HCT116 (cell line): ENCODE results near the gene RREB1. TPM values are rescaled to one million over a fixed set of nuclear protein-coding genes. Genes with fewer than 3 reads are reported as not detected.

Source experiments
- ATAC-seq: fragments of 200-7000 bp; cut with Tn5 transposase; 2 replicates; pipeline ENCODE4 v1.9.1; 2020; ENCODE audit warnings: mild to moderate bottlenecking, moderate library complexity
- BruUV-seq: library from RNA; stranded (reverse); fragments of 400-500 nt; replicated peaks from 2 replicates; lab custom pipeline; 2021; lab: Mats Ljungman, UMichigan
- CTCF ChIA-PET: fragments of 300-600 bp; sonication (Branson Sonifier 250); formaldehyde crosslinking; loops from one replicate; lab custom pipeline; 2021; ENCODE audit warnings: antibody characterized with exemption; lab: Charles Lee
- POLR2A ChIA-PET: fragments of 300-600, 350-600 bp; sonication (Branson Sonifier 250); formaldehyde crosslinking; loops from one replicate; lab custom pipeline; 2021; ENCODE audit warnings: antibody characterized with exemption; lab: Charles Lee
- RAD21 ChIA-PET, 2 experiments: fragments of 300-600 bp; sonication (Branson Sonifier 250); formaldehyde crosslinking; loops; one replicate each; lab custom pipeline; 2023; ENCODE audit warnings: low total read pairs in 2 of 2; ENCODE audit not compliant: uncharacterized antibody in 2 of 2, unreplicated experiment in 2 of 2, low non-redundant PET in 1 of 2; lab: Charles Lee
- DNase-seq: peaks from one replicate; pipeline ENCODE4 v3.0.0-alpha.2; 2010; ENCODE audit warnings: low read depth, low spot score
- H2AFZ ChIP-seq: fragments of 200-600 bp; shearing (Covaris generic), sonication (generic); 2 replicates; pipeline ENCODE4 v1.6.1; 2017; ENCODE audit warnings: low read depth, mixed run types, mixed read lengths, antibody characterized with exemption, low read length; ENCODE audit not compliant: poor library complexity, severe bottlenecking
- H3K27ac ChIP-seq: 2 replicates; pipeline ENCODE4 v1.5.1; 2012; ENCODE audit warnings: low read depth, low read length
- H3K27me3 ChIP-seq: fragments of 200-600 bp; sonication (generic); 2 replicates; pipeline ENCODE4 v1.6.1; 2016; ENCODE audit warnings: mixed run types, low read length, mixed read lengths; ENCODE audit not compliant: insufficient read depth
- H3K36me3 ChIP-seq, 2 experiments: fragments of 200-500 bp in 1 of 2; fragments of 200-600 bp in 1 of 2; sonication (Bioruptor generic) in 1 of 2; sonication (generic) in 1 of 2; 2 replicates each; pipeline versions ENCODE4 v1.5.1 to v1.6.1; 2014 to 2016; ENCODE audit warnings: low read length in 2 of 2, inconsistent platforms in 1 of 2, mixed read lengths in 1 of 2, mixed run types in 1 of 2; ENCODE audit not compliant: insufficient read depth in 2 of 2, control insufficient read depth in 1 of 2
- H3K4me1 ChIP-seq, 2 experiments: fragments of 200-600 bp in 1 of 2; sonication (generic) in 1 of 2; 2 replicates each; pipeline versions ENCODE4 v1.5.1 to v1.6.1; 2012 to 2017; ENCODE audit warnings: low read length in 2 of 2, inconsistent platforms in 1 of 2, mild to moderate bottlenecking in 1 of 2, mixed read lengths in 1 of 2, mixed run types in 1 of 2, moderate library complexity in 1 of 2; ENCODE audit not compliant: insufficient read depth in 2 of 2, control insufficient read depth in 1 of 2
- H3K4me2 ChIP-seq: fragments of 200-600 bp; sonication (generic); 2 replicates; pipeline ENCODE4 v1.6.1; 2017; ENCODE audit warnings: mixed run types, low read length, mixed read lengths
- H3K4me3 ChIP-seq, 2 experiments: fragments of 200-600 bp in 1 of 2; sonication (generic) in 1 of 2; replicated peaks in 1 of 2; 2 replicates each; pipeline ENCODE4 v1.5.1; 2011 to 2016; ENCODE audit warnings: low read length in 2 of 2, control low read depth in 1 of 2, low read depth in 1 of 2, mild to moderate bottlenecking in 1 of 2, mixed read lengths in 1 of 2, mixed run types in 1 of 2
- H3K79me2 ChIP-seq: fragments of 200-600 bp; sonication (generic); 2 replicates; pipeline ENCODE4 v1.6.1; 2017; ENCODE audit warnings: mild to moderate bottlenecking, mixed run types, low read length, moderate library complexity, mixed read lengths; ENCODE audit not compliant: insufficient read depth
- H3K9ac ChIP-seq: fragments of 200-600 bp; sonication (generic); 2 replicates; pipeline ENCODE4 v1.6.1; 2016; ENCODE audit warnings: low read length, mixed read lengths
- H3K9me2 ChIP-seq: fragments of 200-600 bp; sonication (generic), shearing (Covaris generic); 2 replicates; pipeline ENCODE4 v1.6.1; 2017; ENCODE audit warnings: mixed run types, mild to moderate bottlenecking, moderate library complexity; ENCODE audit not compliant: insufficient read depth
- H3K9me3 ChIP-seq, 2 experiments: fragments of 200-500 bp in 1 of 2; fragments of 200-600 bp in 1 of 2; sonication (Bioruptor generic) in 1 of 2; sonication (generic) in 1 of 2; 2 replicates each; pipeline ENCODE4 v1.6.1; 2014 to 2017; ENCODE audit warnings: low read length in 2 of 2, mixed read lengths in 2 of 2, inconsistent platforms in 1 of 2, low read depth in 1 of 2, mild to moderate bottlenecking in 1 of 2, mixed run types in 1 of 2, moderate library complexity in 1 of 2; ENCODE audit not compliant: control insufficient read depth in 1 of 2, insufficient read depth in 1 of 2
- H4K20me1 ChIP-seq: fragments of 200-600 bp; sonication (generic), shearing (Covaris generic); 2 replicates; pipeline ENCODE4 v1.6.1; 2017; ENCODE audit warnings: mixed run types, mild to moderate bottlenecking, moderate library complexity; ENCODE audit not compliant: insufficient read depth
- CTCF ChIP-seq, 3 experiments: fragments of 200-600 bp in 1 of 3; sonication (generic) in 1 of 3; IDR thresholded peaks in 2 of 3; conservative IDR thresholded peaks in 1 of 3; 2 replicates each; pipeline ENCODE4 v1.5.1; 2012 to 2017; ENCODE audit warnings: low read depth in 2 of 3, low read length in 2 of 3, antibody characterized with exemption in 1 of 3, borderline replicate concordance in 1 of 3, control low read depth in 1 of 3, mild to moderate bottlenecking in 1 of 3, mixed read lengths in 1 of 3, mixed run types in 1 of 3, moderate library complexity in 1 of 3; ENCODE audit not compliant: insufficient read depth in 1 of 3
- FOSL1 ChIP-seq: IDR thresholded peaks from 2 replicates; pipeline ENCODE4 v1.6.1; 2012; ENCODE audit warnings: low read depth
- JUND ChIP-seq: IDR thresholded peaks from 2 replicates; pipeline ENCODE4 v1.6.1; 2012
- SP1 ChIP-seq: IDR thresholded peaks from 2 replicates; pipeline ENCODE4 v1.6.1; 2012; ENCODE audit warnings: low read depth
- YY1 ChIP-seq: IDR thresholded peaks from 2 replicates; pipeline ENCODE4 v1.6.1; 2011; ENCODE audit warnings: low read length, low read depth, moderate library complexity, mild to moderate bottlenecking; ENCODE audit not compliant: insufficient replicate concordance; ENCODE audit errors: extremely low read depth
- intact Hi-C: fragments of 100-400 bp; cut with micrococcal nuclease; formaldehyde crosslinking; loops from 2 replicates; pipeline ENCODE4 v1.10.0; 2022
- total RNA-seq: library from RNA; stranded (reverse); gene quantifications from one replicate; pipeline ENCODE4 v1.2.1, GENCODE V29; 2021; ENCODE audit not compliant: unreplicated experiment

The RREB1 gene
- total RNA-seq, 1 experiment from 2014 or later = 47.9 TPM

- peak; percentile 35 for DNase-seq
- CTCF ChIA-PET = interaction anchor here (1.0 to 2.3 kb wide), 3 partner anchors 450 to 550 kb away, joined by 4 to 6 read pairs (median 5); no protein-coding TSS in a partner anchor
- Histone ChIP-seq H3K4me3 (peak overlapping the region in 1 of 2 experiments; percentile 29; a peak in 2 of 4 replicates), H3K79me2 (peaks cover 12% of the 10 kb centered on the region), H3K9ac (peak overlapping the region; percentile 47), H3K4me1 (peaks cover 43 to 60% of the 10 kb centered on the region in 2 experiments), H4K20me1 (no peaks in the 10 kb centered on the region), H3K4me2 (peak overlapping the region; percentile 66), H3K27ac (peak overlapping the region; percentile 55), H2AFZ (no peak overlapping the region)
- intact Hi-C loops = loop anchor here (5.0 to 10.0 kb wide), 4 partner anchors 132 to 549 kb away; partner anchors contain the start of gene RREB1
- TF ChIP-seq JUND (peak; percentile 76), FOSL1 (peak; percentile 73), CTCF (IDR thresholded peaks at IDR 0.05 in 2 of 3, conservative IDR thresholded peaks at IDR 0.05 in 1 of 3; ENCODE audit: borderline replicate concordance in 1 of 3, insufficient read depth in 1 of 3, low read depth in 2 of 3, low read length in 2 of 3) (no peak), SP1 (peak; percentile 58; the same call in 1 of the 2 replicates), YY1 (peak; percentile 45)
- TF ChIP-seq, all 23 proteins: peak for 4
- peak; percentile 71 for ATAC-seq
- RAD21 ChIA-PET = interaction anchor here in 1 of 2 experiments (0.6 kb wide), 1 partner anchor 511 kb away, joined by 3 read pairs; no protein-coding TSS in a partner anchor
- Histone ChIP-seq H3K27me3 (no peaks in the 10 kb centered on the region), H3K36me3 (peaks cover 7 to 10% of the 10 kb centered on the region in 2 experiments; a peak in 3 of 4 replicates), H3K9me3 (no peaks in the 10 kb centered on the region), H3K9me2 (no peaks in the 10 kb centered on the region)
- BruUV-seq = no TSS peak
- POLR2A ChIA-PET = interaction anchor here (0.6 to 1.1 kb wide), 3 partner anchors 117 to 389 kb away, joined by 3 to 4 read pairs (median 3); no protein-coding TSS in a partner anchor
Measured at GRCh38 chr6:7236306-7237209, 128.8 kb downstream of the RREB1 start.
